ENCODE data around the gene ALDOC.
"Not testable (repeated sequence)": the region's sequence is repeated elsewhere in the genome, so short reads cannot be mapped to it uniquely, and the experiment has no call there.

ALDOC gene

DNA sequence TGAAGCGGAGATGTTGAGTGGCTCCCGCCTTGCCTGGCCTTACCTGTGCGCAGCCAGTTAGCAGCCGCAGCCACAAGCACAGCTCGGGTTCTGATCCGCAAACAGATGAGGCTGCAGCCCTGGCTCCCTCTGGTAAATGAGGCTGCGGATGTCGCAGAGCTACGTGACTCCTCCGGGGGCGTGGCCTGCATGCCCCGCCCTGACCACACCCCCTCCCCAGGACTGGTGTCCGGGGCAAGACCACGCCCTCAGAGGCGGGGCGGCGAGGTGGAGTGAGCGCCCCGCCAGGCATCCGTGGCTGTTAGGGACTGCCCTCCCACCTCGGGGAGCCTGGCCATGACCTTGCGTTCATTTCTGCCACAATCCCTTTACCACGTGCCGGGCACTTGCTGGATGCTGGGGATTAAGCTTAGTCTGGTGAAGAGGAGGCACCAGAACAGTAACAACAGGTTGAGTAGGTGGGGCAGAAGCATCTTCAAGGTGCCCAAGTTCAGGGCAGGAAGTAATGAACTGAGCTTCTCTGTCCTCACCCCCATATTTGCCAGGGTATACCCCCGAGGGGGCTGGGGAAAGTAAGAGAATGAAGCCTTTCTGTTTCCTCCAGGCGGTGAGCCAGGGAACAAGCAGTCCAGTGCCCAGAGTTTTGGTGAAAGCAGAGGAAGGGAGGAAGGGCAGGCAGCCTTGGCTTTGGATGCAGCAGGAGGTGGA lies at the start of gene ALDOC:
Gene ALDOC, minus strand, starts transcription at position 138 of the 708 bp plus-strand sequence. CDS start 1,363 bp downstream, outside the sequence.
- DNase-seq: peak; percentile 99

DNA sequence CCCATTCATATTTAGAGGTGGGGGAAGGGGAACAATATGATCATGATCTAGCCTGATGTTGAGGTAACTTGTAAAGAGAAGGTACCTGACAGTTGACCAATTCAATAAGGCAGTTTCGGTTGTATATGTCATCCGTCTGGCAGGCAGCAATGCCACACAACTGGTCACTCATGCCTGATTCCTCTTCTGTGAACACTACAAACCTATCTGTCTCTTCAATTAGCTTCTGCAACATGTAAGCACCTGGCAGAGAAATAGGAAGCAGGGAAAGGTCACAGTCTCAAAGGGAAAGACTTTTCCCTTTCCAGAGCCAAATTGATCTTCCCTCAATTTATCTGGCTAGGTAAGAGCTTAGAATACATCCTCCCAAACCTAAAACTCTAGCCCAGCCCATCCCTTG lies 47.5 kb upstream of the ALDOC start:
- DNase-seq: no peak

DNA sequence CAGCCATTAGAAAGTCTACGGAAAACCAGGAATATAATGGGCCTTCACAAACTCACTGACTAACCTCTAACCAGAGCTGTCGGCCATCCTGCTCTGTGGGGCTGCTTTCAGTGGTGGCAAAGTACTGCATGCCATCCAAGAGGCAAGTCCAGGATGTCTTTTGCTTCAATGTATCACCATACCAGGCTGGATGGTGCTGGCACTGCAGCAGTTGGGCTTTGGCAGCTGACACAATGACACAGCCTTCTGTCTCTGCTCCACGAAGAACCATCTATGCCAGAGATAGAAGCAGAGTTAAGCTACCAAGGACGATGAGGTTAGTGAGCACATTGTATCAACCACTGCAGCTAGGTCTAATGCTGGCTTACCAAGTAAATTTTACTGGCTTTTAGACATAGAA lies 47.0 kb upstream of the ALDOC start:
- DNase-seq: no peak

DNA sequence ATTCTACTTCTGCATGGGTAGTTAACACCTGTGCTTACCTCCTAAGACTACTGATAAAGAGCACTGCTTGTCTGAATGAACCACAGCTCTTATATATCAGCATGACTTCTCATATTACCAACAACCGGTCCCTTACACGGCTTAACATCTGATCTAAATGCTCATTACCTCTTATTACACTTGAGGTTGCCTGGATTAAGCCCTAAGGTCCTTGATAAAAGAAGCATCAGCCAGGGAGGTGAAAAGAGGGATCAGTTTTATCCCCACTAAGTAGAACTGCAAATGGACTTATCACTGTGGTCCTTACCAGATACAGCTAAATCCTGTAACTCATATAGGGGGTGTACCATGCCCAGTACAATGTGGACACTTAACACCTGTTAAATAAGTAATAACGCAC lies 45.5 kb upstream of the ALDOC start:
- DNase-seq: no peak

DNA sequence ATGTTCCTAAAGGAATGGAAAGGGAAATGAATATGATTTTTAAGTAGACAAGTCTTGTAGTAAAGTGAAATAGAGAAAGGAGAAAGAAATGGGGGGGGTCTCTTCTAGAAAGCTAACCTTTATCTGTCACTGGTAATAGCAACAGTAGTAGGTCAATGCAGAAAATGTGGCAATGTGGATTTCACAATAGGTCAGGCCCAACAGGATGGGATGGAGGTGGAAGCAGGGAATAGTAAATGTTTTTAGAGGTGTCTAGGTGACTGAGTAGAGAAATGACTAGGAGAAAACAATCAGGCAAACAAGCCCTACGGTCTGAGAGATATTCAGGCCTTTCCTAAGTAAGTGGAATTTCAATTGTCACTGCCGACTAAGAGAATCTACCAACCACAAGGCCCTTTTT lies 43.3 kb upstream of the ALDOC start:
- no peak for DNase-seq

DNA sequence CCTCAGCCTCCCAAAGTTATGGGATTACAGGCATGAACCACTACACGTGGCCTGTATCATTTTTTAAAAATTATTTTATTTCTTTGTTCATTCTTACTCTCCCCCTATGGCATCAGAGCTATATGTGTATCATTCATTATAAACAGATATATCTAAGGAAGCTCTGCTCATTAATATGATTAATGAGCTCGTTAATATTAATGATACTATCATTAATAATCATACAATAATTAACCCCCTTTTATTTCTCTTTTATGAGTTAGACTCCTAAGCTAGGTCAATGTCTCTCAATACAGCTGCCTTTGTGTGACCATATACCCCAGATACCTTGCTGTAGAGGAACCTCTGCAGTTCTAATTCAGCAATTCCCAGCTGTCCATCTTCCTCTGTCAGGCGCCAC lies 41.8 kb upstream of the ALDOC start:
- DNase-seq: no peak

DNA sequence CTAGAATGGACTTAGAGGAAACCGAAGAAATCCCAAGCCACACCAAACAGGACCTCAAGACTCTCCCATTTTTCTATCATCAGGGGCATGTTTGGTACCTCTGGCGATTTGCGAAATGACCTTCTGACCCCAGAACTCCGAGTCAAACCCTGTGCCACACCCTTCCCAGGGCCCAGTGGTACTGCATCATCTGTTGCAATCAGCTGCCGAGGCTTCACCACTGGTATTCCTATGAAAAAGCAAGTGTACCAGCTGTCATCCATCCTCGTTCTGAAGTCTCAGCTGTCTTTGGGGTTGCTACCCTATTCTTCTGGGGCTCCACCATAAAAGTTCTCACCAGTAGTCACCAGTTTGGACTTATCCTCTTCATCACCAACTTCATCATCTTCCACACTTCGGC lies 39.6 kb upstream of the ALDOC start:
- no peak for DNase-seq

DNA sequence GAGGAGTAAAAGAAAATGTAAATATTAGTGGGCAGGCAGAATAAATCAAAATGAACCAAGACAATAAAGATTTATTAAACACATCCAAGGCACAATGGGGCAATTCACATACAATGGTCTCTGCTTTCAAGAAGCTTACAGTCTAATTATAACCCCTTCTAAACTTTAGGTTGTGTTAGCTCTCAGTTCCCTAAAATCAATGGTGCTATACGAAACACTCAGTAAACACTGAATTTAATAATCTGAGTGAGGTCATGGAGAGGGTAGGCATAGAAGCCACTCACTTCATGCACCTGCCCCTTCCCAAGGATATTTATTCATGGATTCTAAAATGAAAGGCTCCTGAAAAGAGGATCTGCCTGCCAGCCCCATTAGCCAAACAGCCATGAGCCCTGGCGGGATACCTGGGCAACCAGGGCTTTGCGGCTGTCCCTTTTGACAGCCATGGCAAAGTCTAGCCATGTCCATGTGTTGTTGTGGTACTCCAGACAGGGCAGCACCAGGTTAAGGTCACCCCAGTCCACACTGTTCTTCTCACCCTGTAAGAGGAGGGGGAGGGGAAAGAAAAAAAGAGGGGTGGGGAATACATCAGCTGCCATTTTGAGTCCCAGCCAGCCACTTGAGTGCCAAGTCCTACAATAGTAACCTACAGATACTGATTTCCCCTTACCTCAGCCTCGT lies 38.7 kb upstream of the ALDOC start:
- DNase-seq: no peak

DNA sequence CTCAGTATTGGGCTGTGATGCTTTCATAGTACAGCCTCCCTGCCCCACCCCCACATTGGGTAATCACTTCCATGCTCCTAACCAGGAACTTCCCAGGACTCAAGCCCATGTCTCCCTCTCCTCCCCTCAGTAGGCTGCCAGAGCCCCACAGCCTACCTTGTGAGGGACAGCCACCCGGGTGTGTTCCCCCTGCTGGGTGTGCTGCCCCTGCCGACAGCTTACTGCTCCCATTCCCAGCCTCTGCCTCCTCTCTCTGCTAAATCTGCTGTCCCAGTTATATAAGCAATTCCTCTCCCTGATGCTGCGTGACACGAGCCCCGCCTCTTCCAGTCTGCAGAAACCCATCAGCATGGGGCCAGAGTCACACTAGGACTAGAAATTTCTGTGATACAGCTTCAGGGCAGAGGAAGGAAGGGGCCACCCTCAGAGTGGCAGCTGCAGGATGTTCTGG lies 37.3 kb upstream of the ALDOC start, which contains the start of gene RSKR:
Gene RSKR, minus strand, starts transcription at position 255 of the 451 bp plus-strand sequence. Its CDS starts 24 bp downstream, at position 231.
- no peak for DNase-seq

DNA sequence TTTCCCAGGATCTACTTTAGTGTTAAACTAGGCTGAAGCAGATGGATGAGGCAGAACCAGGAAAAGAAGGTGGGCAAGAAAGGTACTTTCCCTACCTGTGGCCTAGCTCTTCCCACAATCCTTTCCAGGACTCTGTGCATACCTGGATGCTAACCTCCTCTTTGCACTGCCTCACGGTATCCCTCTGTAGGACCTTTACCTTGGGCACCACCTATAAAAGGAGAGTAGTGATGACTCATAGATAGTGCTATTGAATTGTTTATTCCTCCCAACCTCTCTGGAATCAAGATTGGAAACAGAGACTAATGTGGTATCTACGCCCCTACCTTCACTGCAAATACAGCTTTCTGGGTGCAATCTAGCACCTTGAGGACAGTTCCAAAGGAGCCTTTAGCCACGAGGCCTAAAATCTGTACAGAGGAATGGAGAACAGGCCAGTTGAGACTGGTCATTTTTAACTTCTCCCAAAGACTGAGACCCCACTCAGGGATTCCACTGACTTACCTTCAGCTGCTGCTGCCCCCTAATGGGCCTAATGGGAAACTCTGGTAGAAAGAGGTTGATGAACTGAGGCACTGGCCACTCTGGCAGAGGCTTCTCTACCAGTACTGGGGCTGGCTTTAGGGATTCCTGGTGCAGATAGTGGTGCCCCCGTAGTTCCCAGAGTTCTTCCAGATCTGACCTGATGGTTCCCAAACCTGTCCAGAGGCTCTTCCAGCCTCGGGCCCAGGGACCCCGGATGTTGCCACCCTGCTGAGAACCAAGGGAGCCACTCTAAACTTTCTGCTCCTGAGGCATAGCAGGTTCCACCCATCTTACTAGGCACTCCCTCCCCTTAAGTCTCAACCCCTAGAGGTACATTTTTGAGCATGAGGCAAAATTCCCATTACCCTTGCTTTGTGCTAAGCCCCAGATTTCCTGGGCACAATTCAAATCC lies 36.5 kb upstream of the ALDOC start:
- DNase-seq: peak; percentile 40

DNA sequence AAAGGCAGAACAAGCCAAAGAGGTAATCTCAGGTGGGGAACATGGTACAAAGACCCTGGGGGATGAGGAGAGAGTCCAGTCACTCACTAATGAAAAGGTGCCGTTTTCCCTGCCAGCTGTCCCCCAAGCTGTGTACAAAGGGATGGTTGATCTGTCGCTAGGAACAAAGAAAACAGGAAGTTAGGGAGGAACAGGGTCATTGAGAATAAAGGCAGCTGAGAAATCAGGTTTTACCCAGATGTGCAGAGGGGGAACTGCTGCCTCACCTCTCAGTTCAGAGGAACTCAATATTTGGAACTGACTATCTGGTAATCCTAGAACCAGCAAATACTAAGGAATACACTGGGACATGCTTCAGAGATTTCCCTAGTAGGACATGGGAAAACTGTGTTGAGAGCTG lies 35.8 kb upstream of the ALDOC start:
- no peak for DNase-seq

DNA sequence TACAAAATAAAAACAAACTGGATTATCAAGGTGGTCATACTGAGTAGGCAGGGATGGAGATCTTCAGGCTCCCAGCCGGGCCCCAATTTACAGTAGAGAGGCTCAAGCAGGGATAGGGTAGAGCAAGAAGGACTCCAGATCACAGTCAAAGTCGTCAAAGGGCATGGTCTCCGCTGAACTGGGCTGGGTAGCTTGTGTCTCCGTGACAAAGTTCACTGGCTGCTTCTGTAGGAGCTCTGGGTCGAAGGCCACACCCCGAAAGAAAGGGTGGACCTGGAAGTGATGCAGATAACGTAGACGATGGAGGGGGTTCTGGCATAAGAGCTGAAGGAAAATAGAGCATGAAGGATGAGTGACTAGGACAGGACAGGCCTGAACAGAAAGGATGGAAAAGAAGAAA lies 33.7 kb upstream of the ALDOC start:
- no peak for DNase-seq

DNA sequence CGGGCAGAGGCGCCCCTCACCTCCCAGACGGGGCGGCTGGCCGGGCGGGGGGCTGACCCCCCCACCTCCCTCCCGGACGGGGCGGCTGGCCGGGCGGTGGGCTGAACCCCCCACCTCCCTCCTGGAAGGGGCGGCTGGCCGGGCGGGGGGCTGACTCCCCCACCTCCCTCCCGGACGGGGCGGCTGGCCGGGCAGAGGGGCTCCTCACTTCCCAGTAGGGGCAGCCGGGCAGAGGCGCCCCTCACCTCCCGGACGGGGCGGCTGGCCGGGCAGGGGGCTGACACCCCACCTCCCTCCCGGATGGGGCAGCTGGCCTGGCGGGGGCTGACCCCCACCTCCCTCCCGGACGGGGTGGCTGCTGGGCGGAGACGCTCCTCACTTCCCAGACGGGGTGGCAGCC lies 27.3 kb upstream of the ALDOC start:
- DNase-seq: not testable (repeated sequence)

DNA sequence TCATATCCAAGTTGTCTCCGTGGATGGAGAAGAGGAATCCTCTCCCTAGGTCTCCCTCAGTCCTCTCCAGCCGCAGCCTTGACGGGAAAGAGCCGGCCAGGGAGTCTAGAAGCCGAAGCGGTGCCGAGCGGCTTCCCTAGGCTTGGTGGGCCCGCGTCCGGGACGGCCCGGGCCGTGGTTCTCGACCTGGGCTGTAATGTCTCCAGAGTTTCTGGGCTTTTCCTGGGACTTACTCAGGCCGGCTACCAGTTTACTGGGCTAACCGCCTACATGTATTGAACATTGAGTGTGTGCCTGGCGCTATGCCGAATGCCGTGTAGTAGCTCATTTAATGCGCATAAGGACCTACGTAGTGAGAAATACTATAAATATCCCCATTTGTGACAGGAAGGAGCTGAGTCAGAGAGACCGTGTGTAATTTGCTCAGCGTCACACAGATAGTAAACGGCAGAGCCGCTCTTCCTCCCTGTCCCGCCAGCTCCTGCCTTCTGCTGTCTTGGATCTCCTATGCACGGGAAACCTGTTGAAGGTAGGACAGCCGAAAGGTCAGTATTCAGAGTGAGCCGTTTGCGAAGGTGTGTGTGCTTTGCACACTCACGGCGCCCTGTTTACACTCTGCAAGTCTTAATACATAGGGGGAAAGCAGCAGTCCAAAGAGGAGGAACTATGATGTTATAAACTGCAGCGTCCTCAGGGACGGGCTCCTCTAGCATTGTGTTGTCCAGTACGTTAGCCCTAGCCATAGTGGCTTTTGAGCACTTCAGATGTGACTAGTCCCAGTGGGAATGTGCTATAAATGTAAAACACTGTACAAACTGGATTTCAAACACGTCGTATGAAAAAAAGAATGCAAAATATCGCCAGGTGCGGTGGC lies 22.9 kb upstream of the ALDOC start:
- peak; percentile 71 for DNase-seq

DNA sequence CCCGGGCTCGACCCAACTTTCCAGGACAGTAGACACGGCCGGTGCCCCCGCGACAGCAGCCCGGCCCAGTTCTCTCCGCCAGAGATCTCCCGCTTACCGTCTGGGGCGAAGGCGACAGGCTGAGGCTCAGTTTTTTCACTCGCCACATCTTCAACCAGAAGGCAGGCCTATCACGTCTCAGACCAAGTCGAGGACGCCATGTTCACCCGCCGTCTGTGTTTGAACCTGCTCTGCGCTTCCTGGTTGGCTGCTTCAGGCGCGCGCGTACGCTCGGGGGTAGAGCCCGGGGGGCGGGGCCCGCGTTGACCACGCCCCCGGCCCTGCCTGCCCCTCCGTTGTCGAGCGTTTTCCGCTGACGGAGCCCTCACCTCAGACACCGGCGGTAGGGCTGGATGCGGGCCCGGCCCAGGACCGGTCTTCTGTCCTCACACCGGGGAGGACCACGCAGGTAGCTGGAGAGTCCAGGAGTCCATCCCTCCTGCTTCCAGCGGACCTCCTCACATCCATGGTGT lies 22.2 kb upstream of the ALDOC start, which contains the start of gene SPAG5:
Gene SPAG5, minus strand, starts transcription at position 227 of the 512 bp plus-strand sequence. Its CDS starts 79 bp downstream, at position 148.
- DNase-seq: peak; percentile 94

DNA sequence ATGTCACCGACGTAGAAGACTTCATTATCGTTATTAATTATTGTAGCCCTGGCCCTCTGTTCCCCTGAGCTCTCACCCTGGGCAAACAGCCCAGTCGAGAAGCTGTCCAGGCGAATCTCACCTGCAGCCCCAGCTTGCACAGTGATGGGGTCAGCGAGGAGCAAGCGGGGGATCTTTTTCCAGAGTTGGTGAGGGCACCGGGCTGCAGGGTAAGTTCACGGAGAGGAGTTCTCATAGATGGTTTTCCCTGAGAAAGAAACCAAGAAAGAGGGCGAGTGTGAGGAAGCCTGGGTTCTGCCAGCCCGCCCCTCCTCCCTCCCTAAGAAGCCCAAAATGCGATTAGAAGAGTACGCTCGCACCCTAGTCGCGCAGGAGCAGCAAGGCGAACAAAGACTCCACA lies 21.7 kb upstream of the ALDOC start:
- no peak for DNase-seq

DNA sequence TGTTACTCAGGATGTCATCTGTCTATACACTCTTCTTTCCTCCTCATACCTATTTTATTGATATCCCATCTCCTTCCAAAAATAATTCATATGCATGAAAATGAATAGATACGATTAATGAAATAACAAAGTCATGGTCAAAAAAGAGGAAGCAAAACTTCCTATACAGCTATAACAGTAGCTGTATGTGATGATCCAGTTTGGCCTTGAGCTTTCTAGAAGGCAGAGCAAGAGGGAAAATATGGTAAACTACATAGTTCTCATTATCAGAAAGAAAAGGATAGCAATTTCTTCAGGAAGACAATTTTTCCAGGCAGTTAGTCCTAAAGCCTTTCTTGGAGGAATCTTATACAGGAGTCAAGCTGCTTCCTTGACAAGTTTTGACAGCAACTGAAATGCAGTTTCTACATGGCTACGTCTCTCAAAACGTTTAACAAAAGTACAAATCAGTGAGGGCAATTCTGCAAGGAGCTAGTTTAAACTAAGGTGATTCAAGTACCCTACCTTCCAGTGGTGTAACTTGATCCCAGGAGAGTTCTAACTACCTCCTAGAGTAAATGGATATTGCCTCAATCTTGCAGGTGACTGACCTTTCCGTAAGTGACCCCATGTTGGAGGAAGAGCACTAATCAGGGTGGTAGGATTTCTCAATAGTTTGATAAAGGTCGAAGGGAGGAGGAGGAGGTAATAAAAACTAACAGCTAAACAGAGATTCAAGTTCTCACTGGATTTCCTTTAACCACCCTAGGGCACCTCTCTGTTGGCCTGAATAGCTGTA lies 21.1 kb upstream of the ALDOC start:
- DNase-seq: no peak

DNA sequence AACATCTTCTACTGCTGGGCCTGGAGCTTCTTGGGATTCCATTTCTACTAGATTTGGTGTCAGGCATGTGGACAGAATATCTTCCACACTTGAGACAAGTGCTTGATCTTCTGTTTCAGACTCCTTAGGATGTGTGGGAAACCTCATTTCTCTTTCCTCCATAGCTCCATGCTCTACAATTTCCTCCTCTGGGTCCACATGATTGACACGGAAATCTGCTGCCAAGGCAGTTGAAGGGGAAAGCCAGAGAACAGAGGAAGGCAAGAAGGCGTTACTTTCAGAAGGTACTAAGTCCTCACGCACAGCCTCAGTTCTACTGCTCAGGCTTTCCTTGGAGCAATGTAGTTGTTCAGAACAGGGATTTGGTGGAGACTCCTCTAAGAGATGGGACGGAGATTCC lies 15.6 kb upstream of the ALDOC start:
- DNase-seq: no peak

DNA sequence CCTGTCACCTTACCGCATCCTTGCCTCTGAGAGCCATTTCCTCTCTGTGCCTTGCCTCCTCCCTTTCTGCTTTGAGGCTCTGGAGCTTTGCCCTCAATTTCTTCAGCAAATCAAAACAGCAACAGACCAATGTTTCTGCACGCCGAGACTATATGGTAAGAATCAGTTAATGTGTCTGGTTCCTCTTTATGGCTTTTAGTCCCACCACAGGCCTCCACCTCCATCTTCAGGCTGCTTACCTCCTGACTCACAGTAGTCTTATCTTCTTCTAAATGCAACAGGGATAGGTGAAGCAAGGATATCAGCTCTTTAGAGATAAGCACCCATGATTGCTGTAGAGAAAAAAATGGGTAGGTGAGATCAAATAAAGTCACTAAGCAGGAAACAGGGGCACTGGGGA lies 9.2 kb upstream of the ALDOC start:
- no peak for DNase-seq

DNA sequence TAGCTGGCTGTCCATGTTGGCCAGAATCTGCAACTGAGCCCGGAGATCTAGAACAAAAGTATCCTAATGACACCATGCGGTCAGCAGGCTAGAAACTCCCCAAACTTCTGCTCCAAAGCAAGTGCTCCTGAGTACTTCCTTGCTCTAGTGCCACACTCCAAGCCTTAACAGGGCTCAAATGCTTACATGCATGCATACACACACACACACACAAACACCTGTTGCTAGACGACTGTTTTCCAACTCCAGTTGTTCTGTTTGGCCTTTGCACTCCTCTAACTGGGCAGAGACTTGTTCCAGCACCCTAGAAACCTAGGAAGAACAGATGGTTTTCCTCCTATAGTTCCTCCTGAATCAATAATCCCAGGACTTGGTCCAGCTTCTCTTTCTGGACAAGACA lies 7.7 kb upstream of the ALDOC start:
- DNase-seq: no peak

DNA sequence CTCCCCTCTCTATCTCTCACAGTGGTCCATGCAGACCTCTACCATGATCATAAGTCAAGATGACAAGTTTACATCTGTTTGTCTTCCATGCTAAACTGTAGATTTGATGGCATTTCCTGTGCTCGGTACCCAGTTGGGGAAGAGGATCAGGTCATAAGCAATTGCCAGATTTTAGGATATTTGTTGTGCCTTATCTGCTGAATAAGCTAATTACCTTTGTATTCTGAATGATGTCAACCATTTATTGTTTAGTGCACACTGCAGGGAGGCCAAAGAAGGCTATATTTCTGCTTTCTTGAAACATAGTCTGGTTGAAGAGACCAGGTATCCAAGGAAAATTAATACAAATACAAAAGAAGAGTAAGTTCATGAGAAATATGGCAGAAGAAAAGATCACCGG lies 5.8 kb upstream of the ALDOC start:
- no peak for DNase-seq
